ENCODE data around the gene CCDC182.

Gene CCDC182

GRCh38 chr17:57782647-57783337 is 37.7 kb upstream of the CCDC182 start:
- in situ Hi-C loops (cut with HindIII; ENCODE audit: low sequenced_read_pairs), result no loop called here
- no peak for TF ChIP-seq CTCF (IDR thresholded peaks at IDR 0.05; ENCODE audit: low read depth, low read length)
- H3K4me3 ChIP-seq (ENCODE audit: low read depth, low read length), result no peak overlapping the region
- DNase-seq (ENCODE audit: low read depth, low spot score), result no peak

GRCh38 chr17:57782062-57782490 is 37.0 kb upstream of the CCDC182 start:
- no peak for DNase-seq (ENCODE audit: low read depth, low spot score)
- in situ Hi-C loops (cut with HindIII; ENCODE audit: low sequenced_read_pairs), result no loop called here
- H3K4me3 ChIP-seq (ENCODE audit: low read depth, low read length), result no peak overlapping the region
- no peak for TF ChIP-seq CTCF (IDR thresholded peaks at IDR 0.05; ENCODE audit: low read depth, low read length)

GRCh38 chr17:57781386-57782061 is 36.4 kb upstream of the CCDC182 start:
- no peak for TF ChIP-seq CTCF (IDR thresholded peaks at IDR 0.05; ENCODE audit: low read depth, low read length)
- no peak overlapping the region for H3K4me3 ChIP-seq (ENCODE audit: low read depth, low read length)
- in situ Hi-C loops (cut with HindIII; ENCODE audit: low sequenced_read_pairs), result no loop called here
- no peak for DNase-seq (ENCODE audit: low read depth, low spot score)

GRCh38 chr17:57779706-57780105 is 34.6 kb upstream of the CCDC182 start:
- no peak for DNase-seq (ENCODE audit: low read depth, low spot score)
- no peak overlapping the region for H3K4me3 ChIP-seq (ENCODE audit: low read depth, low read length)
- in situ Hi-C loops (cut with HindIII; ENCODE audit: low sequenced_read_pairs), result no loop called here
- TF ChIP-seq CTCF (IDR thresholded peaks at IDR 0.05; ENCODE audit: low read depth, low read length), result no peak

- no peak overlapping the region for H3K4me3 ChIP-seq (ENCODE audit: low read depth, low read length)
- in situ Hi-C loops (cut with HindIII; ENCODE audit: low sequenced_read_pairs), result no loop called here
- no peak for TF ChIP-seq CTCF (IDR thresholded peaks at IDR 0.05; ENCODE audit: low read depth, low read length)
- DNase-seq (ENCODE audit: low read depth, low spot score), result no peak
Observed at GRCh38 chr17:57778306-57778705, 33.2 kb upstream of the CCDC182 start.

GRCh38 chr17:57776366-57776765 is 31.3 kb upstream of the CCDC182 start:
- TF ChIP-seq CTCF (IDR thresholded peaks at IDR 0.05; ENCODE audit: low read depth, low read length), result no peak
- in situ Hi-C loops (cut with HindIII; ENCODE audit: low sequenced_read_pairs), result no loop called here
- no peak for DNase-seq (ENCODE audit: low read depth, low spot score)
- no peak overlapping the region for H3K4me3 ChIP-seq (ENCODE audit: low read depth, low read length)
